Kidney epithelial cell (primary cell): ENCODE results near the gene PLEKHG2. TPM values are rescaled to one million over a fixed set of nuclear protein-coding genes. Genes with fewer than 3 reads are reported as not detected.

ENCODE experiments used
- DNase-seq: peaks from one replicate; pipeline ENCODE4 v3.0.0-alpha.2; 2010; ENCODE audit warnings: low read depth
- H3K27me3 ChIP-seq: 2 replicates; pipeline ENCODE4 v1.6.0; 2011; ENCODE audit warnings: low read length; ENCODE audit not compliant: control insufficient read depth, insufficient read depth
- H3K36me3 ChIP-seq: 2 replicates; pipeline ENCODE4 v1.5.1; 2011; ENCODE audit warnings: low read length; ENCODE audit not compliant: control insufficient read depth, insufficient read depth
- H3K4me3 ChIP-seq: 2 replicates; pipeline ENCODE4 v1.5.1; 2011; ENCODE audit warnings: low read depth, mild to moderate bottlenecking, control low read depth, low read length
- CTCF ChIP-seq: IDR thresholded peaks from 2 replicates; pipeline ENCODE4 v1.5.1; 2011; ENCODE audit warnings: mild to moderate bottlenecking, moderate library complexity, low read length, control low read depth, inconsistent platforms; ENCODE audit not compliant: insufficient read depth, poor library complexity, severe bottlenecking
- total RNA-seq: library from RNA; depleted of rRNA; stranded (reverse); fragments of >200 nt; gene quantifications from 2 replicates; pipeline ENCODE4 v1.2.3, GENCODE V29; 2015

Gene PLEKHG2
- total RNA-seq, 1 donor from 2014 or later: 22.8 TPM

GRCh38 chr19:39472746-39473442 is 60.4 kb downstream of the PLEKHG2 start:
- H3K27me3 ChIP-seq: no peaks in the 10 kb centered on the region
- no peak for DNase-seq
- TF ChIP-seq CTCF: no peak
- H3K4me3 ChIP-seq: no peak overlapping the region
- H3K36me3 ChIP-seq: peaks cover 4% of the 10 kb centered on the region

DNA sequence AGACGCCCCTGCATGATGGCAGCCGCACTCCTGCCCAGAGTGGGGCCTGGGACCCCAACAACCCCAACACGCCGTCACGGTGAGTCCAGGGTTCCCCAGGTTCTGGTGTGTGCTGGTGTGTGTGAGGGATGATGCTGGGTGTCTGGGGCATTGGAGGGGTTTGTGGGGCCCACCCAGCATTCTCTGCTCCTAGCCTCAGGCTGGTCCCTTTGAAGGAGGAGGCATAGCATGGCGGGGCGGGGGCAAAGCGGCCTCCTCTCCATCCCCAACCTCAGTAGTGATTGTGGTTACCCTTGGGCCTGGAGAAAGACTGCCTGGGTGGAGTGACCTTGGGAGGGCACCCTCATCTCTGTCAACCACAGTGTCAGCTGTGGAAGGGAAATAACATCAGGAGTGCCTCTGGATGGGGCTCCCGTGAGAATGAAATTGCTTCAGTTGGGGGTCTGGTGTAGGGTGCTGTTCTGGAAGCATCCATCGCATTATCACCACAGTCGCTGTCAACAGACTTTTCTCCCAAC is 61.0 kb downstream of the PLEKHG2 start:
- peaks cover 4% of the 10 kb centered on the region for H3K36me3 ChIP-seq
- DNase-seq: no peak
- H3K27me3 ChIP-seq: no peaks in the 10 kb centered on the region
- H3K4me3 ChIP-seq: no peak overlapping the region
- no peak for TF ChIP-seq CTCF

GRCh38 chr19:39474139-39474620 is 61.7 kb downstream of the PLEKHG2 start:
- peaks cover 4% of the 10 kb centered on the region for H3K36me3 ChIP-seq
- peak; percentile 98 for TF ChIP-seq CTCF
- no peaks in the 10 kb centered on the region for H3K27me3 ChIP-seq
- H3K4me3 ChIP-seq: no peak overlapping the region
- no peak for DNase-seq

DNA sequence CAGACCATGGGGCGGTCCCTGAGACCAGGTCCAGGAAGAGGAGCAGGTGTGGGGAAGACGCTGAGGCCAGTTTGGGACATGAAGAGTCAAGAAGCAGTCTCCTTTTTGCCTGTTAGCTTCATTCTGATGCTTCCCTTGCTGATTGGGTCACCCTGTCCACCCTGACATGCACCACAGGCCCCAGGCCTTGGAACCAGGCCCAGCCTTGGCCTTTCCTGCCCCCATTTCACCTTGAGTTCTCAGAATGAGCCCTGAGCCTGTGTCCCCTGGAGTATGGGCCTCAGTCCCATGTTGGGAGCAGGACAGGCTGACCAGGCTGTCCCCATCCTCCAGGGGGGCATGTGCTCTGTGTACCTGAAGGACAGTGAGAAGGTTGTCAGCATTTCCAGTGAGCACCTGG is 63.3 kb downstream of the PLEKHG2 start:
- no peak overlapping the region for H3K4me3 ChIP-seq
- TF ChIP-seq CTCF: no peak
- H3K36me3 ChIP-seq: peaks cover 4% of the 10 kb centered on the region
- H3K27me3 ChIP-seq: no peaks in the 10 kb centered on the region
- DNase-seq: no peak

Other genes starting within 250 kb of the PLEKHG2 start
- 6.0 and 6.8 TPM in 2 replicates for gene NCCRP1, start 215.7 kb upstream of the PLEKHG2 start, total RNA-seq
- gene SYCN, start 208.4 kb upstream of the PLEKHG2 start, total RNA-seq: not detected in 2 replicates
- not detected in 2 replicates for gene IFNL3, start 167.7 kb upstream of the PLEKHG2 start, total RNA-seq
- not detected in 2 replicates for gene IFNL4, start 163.8 kb upstream of the PLEKHG2 start, total RNA-seq
- gene IFNL2, start 144.3 kb upstream of the PLEKHG2 start, total RNA-seq: not detected in 2 replicates
- not detected in 2 replicates for gene IFNL1, start 116.3 kb upstream of the PLEKHG2 start, total RNA-seq
- 0.07 and 0.46 TPM in 2 replicates for gene LRFN1, start 91.8 kb upstream of the PLEKHG2 start, total RNA-seq
- gene GMFG, start 76.6 kb upstream of the PLEKHG2 start, total RNA-seq: not detected in 2 replicates
- gene SAMD4B, start 70.2 kb upstream of the PLEKHG2 start, total RNA-seq: 123 and 133 TPM in 2 replicates
- 37.8 and 44.6 TPM in 2 replicates for gene PAF1, start 21.6 kb upstream of the PLEKHG2 start, total RNA-seq
- gene MED29, start 21.3 kb upstream of the PLEKHG2 start, total RNA-seq: 22.8 and 28.6 TPM in 2 replicates
- 7.5 and 12.4 TPM in 2 replicates for gene ZFP36, start 5.8 kb upstream of the PLEKHG2 start, total RNA-seq
- gene RPS16, start 23.3 kb downstream of the PLEKHG2 start, total RNA-seq: 1,721 and 2,288 TPM in 2 replicates
- gene SUPT5H, start 32.9 kb downstream of the PLEKHG2 start, total RNA-seq: 106 and 121 TPM in 2 replicates
- 89.0 and 94.3 TPM in 2 replicates for gene TIMM50, start 68.2 kb downstream of the PLEKHG2 start, total RNA-seq
- gene DLL3, start 86.3 kb downstream of the PLEKHG2 start, total RNA-seq: 2.4 and 4.7 TPM in 2 replicates
- gene SELENOV, start 102.5 kb downstream of the PLEKHG2 start, total RNA-seq: 0.27 and 0.42 TPM in 2 replicates
- 1.3 and 3.1 TPM in 2 replicates for gene EID2B, start 120.2 kb downstream of the PLEKHG2 start, total RNA-seq
- gene EID2, start 127.5 kb downstream of the PLEKHG2 start, total RNA-seq: 11.6 and 14.4 TPM in 2 replicates
- not detected in 2 replicates for gene LGALS13, start 189.9 kb downstream of the PLEKHG2 start, total RNA-seq
- not detected in 2 replicates for gene LGALS16, start 243.2 kb downstream of the PLEKHG2 start, total RNA-seq